ENCODE results near the gene C11orf52.

Gene C11orf52

GRCh38 chr11:111939836-111940604 is 21.3 kb downstream of the C11orf52 start:
- DNase-seq (ENCODE audit: low spot score): no peak

GRCh38 chr11:111941963-111942362 is 23.2 kb downstream of the C11orf52 start:
- DNase-seq (ENCODE audit: low spot score): no peak

- no peak for DNase-seq (ENCODE audit: low spot score)
Measured at GRCh38 chr11:111942829-111943228, 24.1 kb downstream of the C11orf52 start.

GRCh38 chr11:111944139-111944538 is 25.4 kb downstream of the C11orf52 start:
- no peak for DNase-seq (ENCODE audit: low spot score)

- no peak for DNase-seq (ENCODE audit: low spot score)
Measured at GRCh38 chr11:111944651-111945051, 25.9 kb downstream of the C11orf52 start.

- no peak for DNase-seq (ENCODE audit: low spot score)
Measured at GRCh38 chr11:111945198-111945597, 26.5 kb downstream of the C11orf52 start.

GRCh38 chr11:111946499-111946898 is 27.8 kb downstream of the C11orf52 start:
- DNase-seq (ENCODE audit: low spot score): no peak

- DNase-seq (ENCODE audit: low spot score): no peak
Measured at GRCh38 chr11:111947143-111947542, 28.4 kb downstream of the C11orf52 start.

- DNase-seq (ENCODE audit: low spot score): no peak
Measured at GRCh38 chr11:111949519-111950426, 31.1 kb downstream of the C11orf52 start.

GRCh38 chr11:111951565-111951964 is 32.9 kb downstream of the C11orf52 start:
- no peak for DNase-seq (ENCODE audit: low spot score)

GRCh38 chr11:111954154-111954553 is 35.4 kb downstream of the C11orf52 start:
- DNase-seq (ENCODE audit: low spot score): no peak

GRCh38 chr11:111957663-111958444 is 39.1 kb downstream of the C11orf52 start:
- DNase-seq (ENCODE audit: low spot score): peak; percentile 81

GRCh38 chr11:111960916-111961315 is 42.2 kb downstream of the C11orf52 start:
- no peak for DNase-seq (ENCODE audit: low spot score)

GRCh38 chr11:111961389-111962300 is 42.9 kb downstream of the C11orf52 start:
- no peak for DNase-seq (ENCODE audit: low spot score)

- no peak for DNase-seq (ENCODE audit: low spot score)
Measured at GRCh38 chr11:111963931-111964340, 45.2 kb downstream of the C11orf52 start.

- DNase-seq (ENCODE audit: low spot score): no peak
Measured at GRCh38 chr11:111966678-111967077, 48.0 kb downstream of the C11orf52 start.

- DNase-seq (ENCODE audit: low spot score): no peak
Measured at GRCh38 chr11:111967649-111968048, 48.9 kb downstream of the C11orf52 start.

GRCh38 chr11:111969344-111969743 is 50.6 kb downstream of the C11orf52 start:
- DNase-seq (ENCODE audit: low spot score): no peak

GRCh38 chr11:111974446-111974845 is 55.7 kb downstream of the C11orf52 start:
- no peak for DNase-seq (ENCODE audit: low spot score)

- DNase-seq (ENCODE audit: low spot score): no peak
Measured at GRCh38 chr11:111975076-111975806, 56.5 kb downstream of the C11orf52 start.

Data from left forelimb (tissue), 1 donor.